Activated effector memory CD4-positive, alpha-beta T cell treated with Interleukin-2 at 50 U/mL for 16 hours (primary cell): Measurements from ENCODE around the gene PREPL.

Source experiments
- DNase-seq: peaks from one replicate; pipeline ENCODE4 v3.0.0-alpha.2; 2020

Gene PREPL

DNA sequence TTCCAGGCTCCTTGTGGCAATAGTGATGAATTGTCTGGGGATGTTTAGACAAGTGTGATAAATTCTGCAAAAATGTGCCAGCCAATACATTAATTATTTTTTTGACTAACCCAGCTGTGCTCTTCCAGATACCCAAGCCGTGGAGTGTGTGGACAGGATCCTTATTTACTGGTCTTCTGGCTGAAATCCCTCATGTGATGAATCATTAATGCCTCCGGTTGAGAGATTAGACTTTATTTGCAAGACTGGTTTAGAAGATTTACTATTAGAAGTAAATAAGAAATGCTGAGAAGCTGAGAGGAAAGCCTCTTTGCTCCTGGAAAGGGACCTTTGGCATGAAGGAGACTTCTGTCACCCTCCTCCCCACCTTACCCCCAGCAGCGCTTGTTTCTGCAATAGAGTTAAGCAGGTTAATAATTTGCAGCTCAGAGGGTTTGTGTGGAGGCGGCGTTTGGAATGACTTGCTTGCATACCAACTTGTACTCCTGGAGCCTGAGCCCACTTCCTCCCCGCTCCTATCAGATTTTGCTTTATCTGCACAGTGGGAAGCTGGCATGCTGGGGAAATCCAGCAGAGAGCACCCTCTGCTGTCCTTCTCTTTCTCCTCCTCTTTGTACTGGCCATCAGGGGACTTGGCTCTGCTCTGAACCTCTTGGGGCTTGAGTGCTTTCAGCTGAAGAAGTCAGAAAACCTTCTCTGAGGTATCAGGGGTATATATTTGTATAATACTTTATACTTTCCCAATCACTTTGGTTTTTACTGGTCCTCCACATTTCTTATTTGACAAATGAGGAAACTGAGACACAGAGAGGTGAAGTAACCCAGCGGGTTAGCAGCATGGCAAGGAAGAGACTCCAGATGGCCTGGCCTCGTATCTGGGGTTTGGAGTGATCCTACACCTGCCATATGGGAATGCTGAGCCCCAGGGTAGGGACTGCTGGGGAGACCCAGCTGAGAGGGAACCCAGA, 69.7 kb downstream of the PREPL start:
- DNase-seq: no peak

DNA sequence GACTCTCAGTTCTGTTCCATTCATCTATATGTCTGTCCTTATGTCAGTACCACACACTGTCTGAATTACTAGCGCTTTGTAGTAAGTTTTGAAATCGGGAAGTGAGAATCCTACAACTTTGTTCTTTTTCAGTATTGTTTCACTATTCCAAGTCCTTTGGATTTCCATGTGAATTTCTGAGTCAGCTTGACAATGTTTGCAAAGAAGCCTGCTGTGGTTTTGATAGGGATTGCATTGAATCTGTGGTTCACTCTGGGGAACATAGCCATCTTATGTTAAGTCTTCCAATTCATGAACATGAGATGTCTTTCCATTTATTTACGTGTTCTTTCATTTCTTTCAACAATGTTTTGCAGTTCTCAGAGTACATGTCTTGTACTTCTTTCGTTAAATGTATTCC, 71.0 kb downstream of the PREPL start:
- DNase-seq: no peak

DNA sequence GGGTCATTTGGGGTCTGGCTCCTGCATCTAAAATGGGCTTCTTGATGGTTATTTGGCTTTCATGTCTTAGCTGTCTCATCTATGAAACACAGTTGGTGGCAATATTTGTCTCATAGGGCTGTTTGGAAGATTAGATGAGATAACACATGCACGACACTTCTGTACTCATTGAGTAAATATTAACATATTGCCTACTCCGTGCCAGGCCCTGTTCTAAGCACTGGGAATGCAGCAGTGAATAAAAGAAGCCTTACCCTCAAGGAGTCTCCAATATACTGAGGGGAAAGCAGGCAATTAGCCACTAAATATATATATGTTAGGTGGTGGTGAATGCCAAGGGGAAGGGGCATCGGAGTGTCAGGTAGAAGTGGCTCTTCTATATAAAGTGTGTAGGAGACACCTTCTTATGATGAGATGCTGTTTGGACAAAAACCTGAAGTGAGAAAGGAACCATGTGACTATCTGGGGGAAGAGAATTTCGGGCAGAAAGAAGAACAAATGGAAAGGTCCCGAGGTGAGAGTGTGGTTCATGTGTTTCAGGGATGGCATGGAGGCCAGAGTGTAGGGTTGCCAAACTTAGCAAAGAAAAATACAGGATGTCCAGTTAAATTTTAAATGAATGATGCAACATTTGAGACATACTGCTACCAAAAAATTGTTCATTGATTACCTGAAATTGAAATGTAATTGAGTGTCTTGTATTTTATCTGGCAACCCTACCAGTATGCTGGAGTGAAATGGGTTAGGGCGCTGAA, 74.2 kb downstream of the PREPL start:
- DNase-seq: no peak

DNA sequence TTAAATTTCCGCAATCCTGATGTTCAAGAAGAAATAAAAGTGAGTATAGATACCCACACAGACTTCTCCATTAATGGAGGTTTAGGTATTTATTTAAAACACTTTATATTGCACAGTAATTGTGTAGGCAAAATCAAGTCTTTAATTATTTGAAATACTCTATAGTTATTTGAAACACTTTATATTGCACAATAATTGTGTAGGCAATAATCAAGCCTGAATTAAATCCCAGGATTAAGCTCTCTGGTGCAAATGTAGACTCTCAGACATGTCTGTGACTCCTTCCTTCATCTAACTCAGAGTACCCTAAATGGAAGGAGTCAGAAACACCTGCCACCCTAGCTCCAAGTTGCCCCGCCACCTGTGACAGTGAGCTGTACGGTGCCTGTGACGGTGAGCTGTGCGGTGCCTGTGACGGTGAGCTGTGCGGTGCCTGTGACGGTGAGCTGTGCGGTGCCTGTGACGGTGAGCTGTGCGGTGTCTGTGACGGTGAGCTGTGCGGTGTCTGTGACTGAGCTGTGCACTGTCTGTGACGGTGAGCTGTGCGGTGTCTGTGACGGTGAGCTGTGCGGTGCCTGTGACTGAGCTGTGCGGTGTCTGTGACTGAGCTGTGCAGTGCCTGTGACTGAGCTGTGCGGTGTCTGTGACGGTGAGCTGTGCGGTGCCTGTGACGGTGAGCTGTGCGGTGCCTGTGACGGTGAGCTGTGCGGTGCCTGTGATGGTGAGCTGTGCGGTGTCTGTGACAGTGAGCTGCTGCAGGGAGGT, 75.0 kb downstream of the PREPL start:
- DNase-seq: no peak

DNA sequence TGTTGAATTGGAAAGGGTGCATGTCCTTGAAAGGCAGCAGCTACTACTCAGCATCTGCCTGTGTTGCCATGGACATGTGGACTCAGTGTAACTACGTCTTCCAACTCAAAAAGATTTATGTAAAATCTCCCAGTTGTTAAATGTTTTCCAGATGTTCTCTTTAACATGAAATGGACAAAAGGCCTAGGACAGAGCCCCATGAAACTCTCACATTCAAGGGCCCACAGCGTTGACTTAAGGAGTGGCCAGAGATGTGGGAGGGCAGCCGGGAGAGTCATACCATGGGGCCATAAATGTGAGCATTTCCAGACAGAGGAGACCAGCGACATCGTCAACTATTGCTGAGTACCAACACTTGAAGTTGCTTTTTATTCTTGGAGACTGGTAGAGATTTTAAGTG, 76.1 kb downstream of the PREPL start:
- DNase-seq: no peak

DNA sequence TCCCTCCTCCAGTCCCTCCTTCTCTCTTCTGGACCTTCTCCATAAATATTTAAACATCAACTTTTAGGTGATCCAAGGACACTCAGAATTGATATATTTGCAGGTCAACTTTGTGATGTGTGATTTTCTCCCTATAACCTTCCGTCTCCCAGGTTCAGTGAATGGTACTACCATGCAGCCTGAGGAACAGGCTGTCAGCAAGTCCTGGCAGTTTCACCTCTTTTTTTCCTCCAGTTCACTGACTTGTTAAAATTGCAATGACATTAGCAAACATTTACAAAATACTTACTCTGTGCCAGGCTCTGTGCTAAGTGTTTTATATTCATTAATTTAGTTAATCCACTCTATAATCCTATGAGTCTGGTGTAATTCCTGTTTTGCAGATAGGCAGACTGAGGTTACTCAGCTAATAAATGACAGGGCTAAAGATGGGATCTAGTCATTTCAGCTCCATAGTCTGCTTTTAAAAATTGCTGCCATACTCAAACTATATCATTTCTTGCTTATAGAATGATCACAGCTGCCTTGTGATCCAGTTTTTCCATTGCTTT, 78.1 kb downstream of the PREPL start:
- DNase-seq: no peak

DNA sequence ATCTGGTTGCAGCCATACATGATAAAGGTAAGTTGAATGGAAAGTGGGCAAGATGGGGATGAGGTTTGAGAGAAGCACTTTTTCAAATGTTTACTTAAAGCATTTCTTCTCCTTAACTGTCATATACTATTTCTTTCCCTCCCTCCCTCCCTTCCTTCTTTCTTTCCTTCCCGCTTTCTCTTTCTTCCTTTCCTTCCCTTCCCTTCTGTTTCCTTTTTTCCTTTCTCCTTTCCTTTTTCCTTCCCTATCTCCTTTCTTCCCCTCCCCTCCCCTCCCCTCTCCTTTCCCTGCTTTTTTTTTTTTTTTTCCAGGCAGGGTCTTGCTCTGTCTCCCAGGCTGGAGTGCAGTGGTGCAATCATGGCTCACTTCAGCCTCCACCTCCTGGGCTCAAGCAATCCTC, 80.4 kb downstream of the PREPL start:
- no peak for DNase-seq

DNA sequence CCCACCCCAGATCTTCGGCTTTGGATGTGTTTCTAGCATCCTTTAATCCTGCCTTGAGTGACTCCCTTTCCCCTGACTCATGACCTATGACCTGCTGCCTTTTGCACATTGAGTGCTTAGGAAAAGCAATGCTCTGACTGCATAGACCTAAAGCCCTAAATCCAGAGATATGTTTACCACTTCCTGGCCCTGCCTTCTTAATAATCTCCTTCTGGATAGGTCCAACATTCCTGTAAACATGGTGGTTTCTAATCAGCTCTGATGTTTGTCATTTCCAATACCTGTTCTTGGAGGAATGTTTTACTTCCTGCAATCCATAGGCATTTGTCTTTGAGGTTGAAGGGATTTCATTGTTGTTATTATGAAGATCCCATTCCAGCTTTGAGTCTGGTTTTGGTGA, 83.8 kb downstream of the PREPL start:
- DNase-seq: no peak

DNA sequence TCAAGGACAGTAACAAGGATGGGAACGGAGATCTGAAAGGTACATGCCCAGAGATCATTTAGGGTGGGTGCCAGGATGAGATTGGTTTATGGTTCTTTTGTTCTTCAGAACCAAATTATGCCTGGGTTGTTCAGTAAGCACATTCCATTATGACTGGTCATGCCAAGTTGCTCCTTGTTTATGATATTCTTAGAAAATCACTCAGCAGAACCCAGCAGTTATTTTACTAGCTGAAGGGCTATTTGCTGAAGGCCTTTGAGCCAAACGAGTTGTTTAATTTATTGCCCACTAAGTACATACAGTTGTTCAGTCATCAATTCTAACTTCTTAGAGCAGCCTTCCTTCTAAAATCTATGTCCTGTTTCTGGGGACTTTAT, 85.4 kb downstream of the PREPL start:
- no peak for DNase-seq

DNA sequence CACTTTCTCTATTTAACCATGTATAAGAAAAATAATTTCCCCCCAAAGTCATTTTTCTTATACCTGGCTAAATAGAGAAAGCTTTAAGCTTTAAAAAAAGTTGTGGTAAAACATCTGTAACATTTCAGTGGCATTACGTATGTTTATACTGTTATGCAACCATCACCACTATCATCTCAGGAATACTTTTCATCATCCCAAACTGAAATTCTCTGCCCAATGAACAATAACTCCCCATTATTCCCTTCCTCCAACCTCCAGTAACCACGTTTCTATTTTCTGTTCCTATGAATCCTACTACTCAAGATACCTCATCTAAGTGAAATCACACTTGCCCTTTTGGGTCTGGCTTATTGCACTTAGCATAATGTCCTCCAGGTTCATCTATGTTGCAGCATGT, 87.7 kb downstream of the PREPL start:
- no peak for DNase-seq

DNA sequence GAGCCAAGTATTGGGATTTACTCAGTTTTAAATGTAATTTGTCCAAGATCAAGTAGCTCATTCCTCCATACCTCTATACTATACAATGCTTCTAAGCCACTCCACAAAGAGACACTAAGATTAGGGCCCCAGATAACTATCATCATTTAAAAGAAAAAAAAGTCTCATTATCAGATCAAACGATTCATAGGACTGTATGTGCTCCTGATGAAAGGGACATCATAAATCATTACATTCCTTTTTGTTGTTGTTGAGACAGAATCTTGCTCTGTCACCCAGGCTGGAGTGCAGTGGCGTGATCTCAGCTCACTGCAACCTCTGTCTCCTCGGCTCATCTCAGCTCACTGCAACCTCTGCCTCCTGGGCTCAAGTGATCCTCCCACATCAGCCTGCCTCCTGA, 88.2 kb downstream of the PREPL start:
- no peak for DNase-seq

DNA sequence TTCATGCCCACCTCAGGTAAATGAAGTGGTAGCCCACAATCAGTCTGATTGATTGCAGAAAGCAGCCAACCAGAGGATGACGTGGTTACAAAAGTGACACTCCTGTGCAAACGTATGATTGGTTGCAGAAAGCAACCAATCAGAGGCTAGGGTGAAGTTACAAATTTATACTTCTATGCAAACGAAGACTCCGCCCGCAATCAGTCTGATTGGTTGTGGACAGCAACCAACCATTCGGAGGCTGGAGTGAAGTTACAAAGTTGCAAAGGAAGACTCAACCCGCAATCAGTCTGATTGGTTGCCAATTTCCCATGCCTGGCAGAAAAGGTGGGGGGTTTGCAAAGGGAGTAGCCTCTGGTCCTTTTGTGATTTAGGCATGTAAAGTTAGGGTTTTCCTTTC, 90.0 kb downstream of the PREPL start:
- DNase-seq: no peak

DNA sequence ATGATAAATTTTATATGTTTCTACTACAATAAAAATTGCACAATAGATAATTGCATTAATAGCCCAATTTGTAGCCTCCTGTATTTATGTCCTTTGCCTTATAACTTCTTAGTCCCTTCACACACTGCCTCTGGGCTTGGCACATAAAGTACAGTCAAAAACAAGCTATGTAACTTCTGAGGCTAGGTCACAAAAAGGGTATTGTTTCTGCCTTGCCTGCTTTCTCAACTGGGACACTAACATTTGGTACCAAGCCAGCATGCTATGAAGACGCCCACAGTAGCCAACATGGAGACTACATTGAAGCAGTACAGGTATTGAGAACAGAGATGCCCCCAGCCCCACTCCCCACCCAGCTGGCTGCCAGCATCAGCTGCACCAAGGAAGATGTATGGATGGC, 91.5 kb downstream of the PREPL start:
- no peak for DNase-seq

DNA sequence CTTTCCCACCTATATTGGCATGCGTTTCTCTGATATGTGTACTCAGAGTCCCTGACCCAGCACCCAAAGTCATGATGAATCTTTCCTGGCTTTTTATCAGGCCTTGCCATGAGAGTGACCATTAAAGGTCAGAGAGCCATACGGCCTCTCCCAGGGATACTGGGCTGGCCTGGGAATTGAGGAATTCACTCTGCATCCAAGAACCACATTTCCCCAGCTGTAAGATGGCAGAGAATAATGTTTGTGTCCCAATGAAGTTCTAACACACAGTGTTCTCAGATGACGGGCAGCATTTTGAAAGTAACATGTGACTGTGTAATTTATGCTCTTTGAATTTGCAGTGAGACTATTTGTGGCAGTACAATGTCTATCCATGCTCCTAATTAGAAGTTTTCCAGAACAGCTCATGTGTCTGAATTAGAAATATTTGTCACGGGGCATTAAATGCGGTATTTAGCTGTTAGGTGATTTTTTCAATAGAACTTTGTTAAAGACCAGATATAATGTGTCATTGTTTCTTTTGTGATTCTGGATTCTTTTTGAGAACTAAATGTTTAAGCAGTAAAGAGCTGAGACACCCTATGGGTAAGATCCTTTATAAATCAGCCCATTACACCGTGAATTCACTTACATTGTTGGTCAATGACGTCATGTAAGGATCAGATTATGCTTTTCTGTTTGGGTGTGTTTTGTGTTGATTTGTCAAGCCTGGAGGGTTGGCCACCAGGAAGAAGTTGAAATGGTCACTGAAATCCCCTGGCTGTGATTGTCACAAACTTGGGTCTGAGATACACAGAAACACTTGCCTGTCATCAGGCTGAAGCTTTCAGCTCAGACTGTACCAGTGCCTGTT, 93.3 kb downstream of the PREPL start:
- DNase-seq: no peak
